ENCODE results near the gene ZNF10.
A peak's percentile ranks its signal among the peaks of the same experiment; 100 is the strongest.

The ZNF10 gene

DNA sequence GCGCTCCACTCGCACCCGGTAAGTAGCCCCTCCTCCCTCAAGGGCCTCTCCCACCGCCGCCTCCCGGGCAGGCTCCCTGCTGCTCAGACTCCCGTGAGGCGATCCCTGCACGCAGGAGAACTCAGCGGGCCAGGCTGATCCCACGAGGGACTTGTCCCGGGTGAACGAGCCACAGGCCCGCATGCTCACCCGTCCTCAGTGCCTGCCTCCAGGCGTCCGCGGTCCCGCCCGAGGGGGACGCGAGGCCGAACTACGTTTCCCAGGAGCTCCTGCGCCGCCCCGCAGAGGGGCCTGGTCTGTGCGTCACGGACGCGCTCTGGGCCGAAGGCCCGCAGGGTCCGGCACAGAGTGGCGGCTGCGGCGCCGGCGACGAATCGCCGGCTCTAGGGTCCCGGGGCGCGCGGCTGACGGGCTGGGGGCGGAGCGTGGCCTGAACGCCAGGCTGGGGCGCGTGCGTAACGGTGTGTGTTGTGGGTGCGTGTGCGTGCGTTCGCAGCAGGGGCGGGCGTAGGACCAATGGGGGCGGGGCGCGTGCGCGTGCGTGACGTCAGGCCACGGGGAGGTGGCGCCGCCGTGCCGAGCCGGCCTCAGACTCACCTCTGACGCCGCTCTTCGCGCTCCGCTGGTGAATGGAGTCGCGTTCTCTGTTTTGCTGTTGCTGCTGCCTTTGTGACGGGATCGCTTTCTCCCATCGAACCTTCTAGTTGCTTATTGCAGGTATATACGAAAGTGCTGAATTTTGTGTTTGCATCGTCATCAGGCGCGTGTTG is at the start of gene ZNF10, which contains the start of gene ZNF891:
ZNF10 (plus strand) TSS at position 590 of the 770 bp plus-strand sequence. CDS start 13,866 bp downstream, outside the sequence.
ZNF891 (minus strand) TSS at position 237 of the 770 bp plus-strand sequence. CDS start 8,356 bp downstream, outside the sequence.
- peak; percentile 94 for DNase-seq (ENCODE audit: low spot score)

DNA sequence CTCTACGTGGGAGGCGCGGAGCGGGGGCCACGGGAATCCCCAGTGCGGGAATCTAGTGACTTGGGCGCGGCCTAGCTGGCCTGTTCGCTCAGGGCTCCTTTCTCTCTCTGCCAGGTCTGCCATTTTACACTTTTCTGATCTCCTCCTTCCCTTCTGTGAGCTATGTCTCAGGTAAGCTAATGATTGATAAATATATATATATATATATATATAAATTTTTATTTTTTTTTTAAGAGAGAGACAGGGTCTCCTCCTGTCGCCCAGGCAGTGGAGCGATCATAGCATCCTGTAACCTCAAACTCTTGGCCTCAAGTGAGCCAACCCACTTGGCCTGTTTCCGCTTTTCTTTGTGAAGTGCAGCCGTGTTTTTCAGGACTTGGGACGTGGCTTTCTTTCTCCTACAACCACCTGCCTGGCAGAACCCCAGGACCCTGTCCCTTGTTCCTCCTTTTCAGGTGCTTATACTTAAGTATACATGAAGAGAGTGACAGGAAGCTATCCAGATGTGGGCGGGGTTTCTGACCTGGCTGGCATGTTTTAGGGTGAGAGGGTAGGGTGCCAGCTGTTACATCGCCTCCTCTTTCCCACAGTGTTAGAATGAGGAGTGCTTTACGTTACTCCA is 49.2 kb upstream of the ZNF10 start:
- no peak for DNase-seq (ENCODE audit: low spot score)

- DNase-seq (ENCODE audit: low spot score), result no peak
These were observed 47.1 kb upstream of the ZNF10 start for GRCh38 chr12:133083345-133083744.

- no peak for DNase-seq (ENCODE audit: low spot score)
These were observed 24.8 kb upstream of the ZNF10 start for GRCh38 chr12:133105620-133106019.

DNA sequence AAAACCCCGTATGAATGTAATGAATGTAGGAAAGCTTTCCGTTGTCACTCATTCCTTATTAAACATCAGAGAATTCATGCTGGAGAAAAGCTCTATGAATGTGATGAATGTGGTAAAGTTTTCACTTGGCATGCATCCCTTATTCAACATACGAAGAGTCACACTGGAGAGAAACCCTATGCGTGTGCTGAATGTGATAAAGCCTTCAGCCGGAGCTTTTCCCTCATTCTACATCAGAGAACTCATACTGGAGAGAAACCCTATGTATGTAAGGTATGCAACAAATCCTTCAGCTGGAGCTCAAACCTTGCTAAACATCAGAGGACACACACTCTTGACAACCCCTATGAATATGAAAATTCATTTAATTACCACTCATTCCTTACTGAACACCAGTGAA is 24.2 kb upstream of the ZNF10 start:
- DNase-seq (ENCODE audit: low spot score), result no peak

- no peak for DNase-seq (ENCODE audit: low spot score)
These were observed 23.3 kb upstream of the ZNF10 start for GRCh38 chr12:133107121-133107520.

DNA sequence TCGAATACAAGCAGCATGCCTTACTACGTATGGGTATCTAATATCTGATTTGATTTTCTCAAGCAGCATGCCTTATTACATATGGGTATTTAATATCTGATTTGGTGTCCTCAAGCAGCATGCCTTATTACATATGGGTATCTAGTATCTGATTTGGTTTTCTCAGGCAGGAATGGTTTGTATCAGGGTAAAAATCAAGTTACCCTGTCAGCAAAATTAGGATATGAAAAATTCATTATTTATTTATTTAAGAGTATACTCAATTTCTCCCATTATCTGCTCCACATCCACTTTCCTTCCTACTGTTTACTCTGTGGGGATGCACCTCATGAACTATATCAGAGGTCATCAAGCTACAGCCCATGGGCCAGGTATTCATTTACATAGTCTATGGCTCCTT is 22.3 kb upstream of the ZNF10 start:
- DNase-seq (ENCODE audit: low spot score), result no peak

- no peak for DNase-seq (ENCODE audit: low spot score)
These were observed 9.8 kb upstream of the ZNF10 start for GRCh38 chr12:133120385-133121191.

DNA sequence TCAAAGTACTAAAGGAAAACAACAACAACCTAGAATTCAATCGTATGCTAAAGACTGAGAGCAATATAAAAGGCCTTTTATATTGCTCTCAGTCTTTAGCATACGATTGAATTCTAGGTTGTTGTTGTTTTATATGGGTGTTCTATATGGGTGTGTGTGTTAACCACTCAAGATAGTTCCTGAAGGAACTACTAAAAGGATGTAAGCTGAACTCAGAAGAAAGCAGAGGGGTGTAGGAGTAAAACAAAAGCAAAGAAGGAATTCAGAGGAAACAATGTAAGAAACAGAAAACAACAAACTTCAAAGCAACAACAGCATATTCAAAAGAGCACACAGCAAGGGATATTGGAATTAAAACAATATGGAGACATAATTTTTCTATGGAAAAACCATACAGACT is 5.8 kb upstream of the ZNF10 start:
- DNase-seq (ENCODE audit: low spot score), result no peak

GRCh38 chr12:133129368-133130037 is 924 bp upstream of the ZNF10 start:
- no peak for DNase-seq (ENCODE audit: low spot score)

DNA sequence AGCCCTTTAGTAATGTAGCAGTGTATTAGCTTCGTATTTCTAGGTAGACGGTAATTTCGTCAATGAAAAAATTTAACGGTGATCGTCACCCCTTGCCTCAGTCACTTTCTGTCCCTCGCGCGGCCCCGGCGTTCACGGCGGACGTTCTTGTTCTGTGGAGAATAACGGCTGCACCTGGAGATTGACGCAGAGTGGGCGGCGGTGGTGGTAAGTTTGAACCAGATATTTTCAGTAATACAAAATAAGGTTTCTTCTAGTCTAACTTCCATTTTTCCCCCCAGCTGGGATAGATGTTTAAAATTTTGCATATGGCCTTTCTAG is 341 bp downstream of the ZNF10 start:
- DNase-seq (ENCODE audit: low spot score), result no peak

GRCh38 chr12:133135747-133136146 is 5.3 kb downstream of the ZNF10 start:
- DNase-seq (ENCODE audit: low spot score), result no peak

GRCh38 chr12:133145981-133146380 is 15.6 kb downstream of the ZNF10 start:
- no peak for DNase-seq (ENCODE audit: low spot score)

GRCh38 chr12:133156125-133156690 is 25.8 kb downstream of the ZNF10 start:
- DNase-seq (ENCODE audit: low spot score), result no peak

DNA sequence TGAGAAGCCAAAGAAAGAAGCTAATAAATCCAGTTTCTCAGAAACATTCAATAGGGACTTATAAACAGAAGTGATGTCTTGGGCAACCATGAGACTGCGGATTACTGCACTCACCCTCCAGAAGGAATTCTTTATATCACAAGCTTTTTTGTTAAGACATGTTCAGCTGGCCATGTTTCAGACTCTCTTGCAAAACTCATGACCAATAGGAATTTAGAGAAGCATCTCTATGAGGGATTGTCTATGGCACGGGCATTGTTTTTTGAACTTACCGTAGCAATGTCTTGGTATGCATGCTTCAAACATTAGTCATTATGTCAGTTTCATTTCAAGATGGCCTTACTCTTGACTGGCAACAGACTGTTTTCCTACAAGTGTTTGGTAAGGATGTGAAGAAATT is 35.3 kb downstream of the ZNF10 start:
- no peak for DNase-seq (ENCODE audit: low spot score)

DNA sequence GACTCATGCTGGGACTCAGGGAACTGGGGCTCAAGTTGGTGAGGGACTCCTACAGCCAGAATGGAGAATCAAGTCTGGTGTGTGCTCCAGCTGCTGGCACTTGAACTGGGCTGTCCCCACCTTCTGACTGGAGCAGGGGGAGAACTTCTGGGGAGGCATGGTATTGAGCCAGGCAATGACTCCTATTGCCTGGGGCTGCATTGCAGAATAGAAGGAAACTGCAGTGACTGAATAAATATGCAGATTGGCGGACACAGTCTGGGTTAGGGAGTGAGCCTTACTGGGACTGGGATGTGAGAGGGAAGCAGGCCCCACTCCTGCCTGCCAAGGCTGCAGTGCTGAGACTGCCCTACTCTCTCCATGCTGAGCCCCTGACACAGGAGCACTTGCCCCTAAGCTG is 42.1 kb downstream of the ZNF10 start:
- DNase-seq (ENCODE audit: low spot score), result no peak

GRCh38 chr12:133174901-133175300 is 44.5 kb downstream of the ZNF10 start:
- DNase-seq (ENCODE audit: low spot score), result no peak

DNA sequence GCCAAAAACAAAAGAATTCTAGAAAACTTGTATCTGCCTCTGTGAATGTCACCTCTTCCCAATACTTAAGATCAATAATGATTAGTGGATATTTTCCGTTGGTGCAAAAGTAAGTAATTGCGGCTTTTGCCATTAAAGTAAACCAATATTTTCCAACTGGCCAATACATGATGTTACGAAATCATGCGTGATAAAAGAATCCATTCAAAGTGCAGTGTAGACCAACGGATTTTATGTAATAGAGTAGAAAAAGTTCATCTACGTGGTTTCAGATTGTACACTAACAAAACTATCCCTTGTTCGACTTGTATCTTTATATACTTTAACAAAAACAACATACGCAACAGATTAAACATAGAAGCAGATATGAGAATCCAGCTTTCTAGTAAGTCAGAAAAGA is 50.2 kb downstream of the ZNF10 start:
- no peak for DNase-seq (ENCODE audit: low spot score)

DNA sequence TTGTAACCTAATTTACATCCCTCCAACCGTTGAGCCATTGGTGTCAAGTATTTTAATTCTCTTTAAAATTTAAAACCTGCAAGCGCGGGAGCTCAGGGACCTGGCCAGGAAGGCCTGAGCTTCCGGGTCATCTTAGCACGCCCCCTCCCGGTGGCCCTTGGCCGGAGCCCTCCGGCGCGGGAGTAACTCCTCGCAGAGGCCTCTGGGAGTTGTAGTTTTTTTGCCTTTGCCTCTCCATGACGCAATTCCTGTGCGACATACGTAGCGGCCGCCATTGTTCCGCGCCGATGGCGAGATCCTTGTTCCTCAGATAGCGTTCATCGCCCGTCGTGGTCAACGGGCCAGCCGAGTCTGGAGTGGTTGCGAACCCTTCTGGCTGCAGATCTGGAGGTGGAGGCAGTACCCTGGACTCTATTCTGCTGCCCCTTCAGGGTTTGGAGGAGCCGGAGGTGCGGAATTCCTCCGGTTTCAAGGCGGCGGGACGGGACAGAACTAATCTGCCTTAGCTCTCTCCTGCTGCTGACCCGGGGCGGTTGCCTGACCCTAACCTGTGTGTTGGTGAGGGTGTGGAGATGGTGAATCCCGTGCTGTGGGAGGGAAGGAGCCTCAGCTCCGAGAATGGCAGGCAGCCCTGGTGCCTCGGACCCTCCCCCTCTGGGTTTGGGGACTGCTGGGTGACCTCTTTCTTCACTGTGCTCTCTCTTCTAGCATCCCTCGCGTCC is 51.0 kb downstream of the ZNF10 start, which contains the start of gene ZNF268:
ZNF268 (plus strand) TSS at position 258 of the 722 bp plus-strand sequence. CDS start 503 bp downstream, outside the sequence.
- DNase-seq (ENCODE audit: low spot score), result peak; percentile 85

- DNase-seq (ENCODE audit: low spot score), result no peak
These were observed 59.7 kb downstream of the ZNF10 start for GRCh38 chr12:133190176-133190575.

DNA sequence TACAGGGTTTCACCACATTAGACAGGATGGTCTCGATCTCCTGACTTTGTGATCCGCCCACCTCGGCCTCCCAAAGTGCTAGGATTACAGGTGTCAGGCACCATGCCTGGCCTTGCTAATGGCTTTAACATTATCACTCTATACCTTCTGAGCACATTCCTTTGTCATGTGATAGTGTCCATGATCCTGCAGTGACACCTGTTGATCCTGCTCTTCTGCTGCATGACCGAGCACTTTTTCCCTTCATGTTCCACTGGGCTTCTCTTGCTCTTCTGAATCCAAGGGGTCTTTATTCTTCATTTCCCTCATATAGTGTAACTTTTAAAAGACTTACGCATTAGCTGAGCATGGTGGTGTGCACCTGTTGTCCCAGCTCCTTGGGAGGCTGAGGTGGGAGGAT is 62.4 kb downstream of the ZNF10 start:
- no peak for DNase-seq (ENCODE audit: low spot score)

Measured in putamen (tissue), 1 donor.